Gastroesophageal sphincter (tissue), 3 donors: Measurements from ENCODE around the gene NHERF2.

Experiments used
- CTCF ChIP-seq, 4 experiments: fragments of 200-600 bp in 2 of 4; fragments of 450-650 bp in 2 of 4; sonication (generic) in 1 of 4; IDR thresholded peaks; one replicate each; pipeline ENCODE4 v1.5.1; 2017 to 2019; ENCODE audit warnings: antibody characterized with exemption in 4 of 4, mild to moderate bottlenecking in 2 of 4, moderate library complexity in 2 of 4
- POLR2A ChIP-seq, 2 donors: fragments of 450-650 bp; IDR thresholded peaks; one replicate each; pipeline ENCODE4 v1.6.1; 2017; ENCODE audit warnings: antibody characterized with exemption in 2 of 2, mild to moderate bottlenecking in 2 of 2, moderate library complexity in 1 of 2

- TF ChIP-seq CTCF (IDR thresholded peaks at IDR 0.05) (peak in 1 of 4 experiments; percentile 13), POLR2A (IDR thresholded peaks at IDR 0.05) (no peak)
These were observed 55.7 kb downstream of the NHERF2 start for GRCh38 chr16:2082171-2082982.
